Liver (tissue), 9 donors: ENCODE results near the gene KRT8. TPM values are rescaled to one million over a fixed set of nuclear protein-coding genes. Genes with fewer than 3 reads are reported as not detected.

Experiments
- DNase-seq: peaks from one replicate; pipeline ENCODE4 v3.0.0-alpha.2; 2017; ENCODE audit warnings: low spot score
- H3K27ac ChIP-seq, 2 donors: one replicate each; pipeline ENCODE4 v1.7.0; 2013; ENCODE audit warnings: inconsistent platforms in 2 of 2, low read length in 2 of 2, control low read depth in 1 of 2, low read depth in 1 of 2, mild to moderate bottlenecking in 1 of 2
- H3K27me3 ChIP-seq, 4 donors: one replicate each; pipeline versions ENCODE4 v1.6.1 to v1.7.0; 2013; ENCODE audit warnings: low read length in 3 of 4, inconsistent platforms in 1 of 4, mild to moderate bottlenecking in 1 of 4, moderate library complexity in 1 of 4; ENCODE audit not compliant: control insufficient read depth in 4 of 4, insufficient read depth in 4 of 4
- H3K36me3 ChIP-seq, 4 donors: one replicate each; pipeline versions ENCODE4 v1.6.1 to v1.7.0; 2013; ENCODE audit warnings: low read length in 3 of 4, mild to moderate bottlenecking in 3 of 4, low read depth in 1 of 4, moderate library complexity in 1 of 4; ENCODE audit not compliant: control insufficient read depth in 4 of 4, insufficient read depth in 3 of 4
- H3K4me1 ChIP-seq, 4 donors: one replicate each; pipeline versions ENCODE4 v1.6.1 to v1.7.0; 2013; ENCODE audit warnings: low read length in 3 of 4, mild to moderate bottlenecking in 3 of 4, moderate library complexity in 1 of 4; ENCODE audit not compliant: control insufficient read depth in 4 of 4, insufficient read depth in 4 of 4
- H3K4me3 ChIP-seq, 3 donors: one replicate each; pipeline versions ENCODE4 v1.6.1 to v1.7.0; 2013; ENCODE audit warnings: low read length in 3 of 3, control low read depth in 1 of 3, low read depth in 1 of 3, mild to moderate bottlenecking in 1 of 3
- H3K9ac ChIP-seq, 2 donors: one replicate each; pipeline ENCODE4 v1.7.0; 2013; ENCODE audit warnings: low read length in 2 of 2, mild to moderate bottlenecking in 2 of 2, moderate library complexity in 2 of 2, control low read depth in 1 of 2, low read depth in 1 of 2
- H3K9me3 ChIP-seq, 4 donors: one replicate each; pipeline versions ENCODE4 v1.6.1 to v1.7.0; 2013; ENCODE audit warnings: low read length in 3 of 4; ENCODE audit not compliant: control insufficient read depth in 4 of 4
- EGR1 ChIP-seq, 2 donors: IDR thresholded peaks; 2 replicates each; pipeline ENCODE4 v1.6.1; 2016 to 2018; ENCODE audit warnings: antibody characterized with exemption in 2 of 2, low read depth in 2 of 2
- FOXA1 ChIP-seq: IDR thresholded peaks from 2 replicates; pipeline ENCODE4 v1.6.1; 2016; ENCODE audit warnings: antibody characterized with exemption
- FOXA2 ChIP-seq: IDR thresholded peaks from 2 replicates; pipeline ENCODE4 v1.6.1; 2016; ENCODE audit warnings: antibody characterized with exemption
- GABPA ChIP-seq, 2 donors: IDR thresholded peaks in 1 of 2; conservative IDR thresholded peaks in 1 of 2; 2 replicates each; pipeline ENCODE4 v1.6.1; 2016; ENCODE audit warnings: antibody characterized with exemption in 2 of 2, mild to moderate bottlenecking in 1 of 2, moderate library complexity in 1 of 2
- HNF4A ChIP-seq, 2 donors: conservative IDR thresholded peaks; 2 replicates each; pipeline ENCODE4 v1.6.1; 2016; ENCODE audit warnings: antibody characterized with exemption in 2 of 2, mild to moderate bottlenecking in 2 of 2
- JUND ChIP-seq, 2 donors: IDR thresholded peaks; 2 replicates each; pipeline ENCODE4 v1.6.1; 2016; ENCODE audit warnings: antibody characterized with exemption in 2 of 2
- MAX ChIP-seq: IDR thresholded peaks from 2 replicates; pipeline ENCODE4 v1.6.1; 2016; ENCODE audit warnings: antibody characterized with exemption
- NR2F2 ChIP-seq: IDR thresholded peaks from 2 replicates; pipeline ENCODE4 v1.6.1; 2016; ENCODE audit warnings: antibody characterized with exemption
- RAD21 ChIP-seq, 2 donors: IDR thresholded peaks; 2 replicates each; pipeline ENCODE4 v1.6.1; 2016; ENCODE audit warnings: antibody characterized with exemption in 2 of 2, mild to moderate bottlenecking in 2 of 2
- REST ChIP-seq: IDR thresholded peaks from 2 replicates; pipeline ENCODE4 v1.6.1; 2016; ENCODE audit warnings: antibody characterized with exemption, mild to moderate bottlenecking
- RXRA ChIP-seq, 2 donors: IDR thresholded peaks; 2 replicates each; pipeline ENCODE4 v1.6.1; 2017 to 2018; ENCODE audit warnings: antibody characterized with exemption in 2 of 2, mild to moderate bottlenecking in 1 of 2
- SP1 ChIP-seq: IDR thresholded peaks from 2 replicates; pipeline ENCODE4 v1.6.1; 2018; ENCODE audit warnings: antibody characterized with exemption, mild to moderate bottlenecking
- TAF1 ChIP-seq: conservative IDR thresholded peaks from 2 replicates; pipeline ENCODE4 v1.6.1; 2016; ENCODE audit warnings: antibody characterized with exemption, mild to moderate bottlenecking
- YY1 ChIP-seq: IDR thresholded peaks from 2 replicates; pipeline ENCODE4 v1.6.1; 2016; ENCODE audit warnings: antibody characterized with exemption, mild to moderate bottlenecking
- WGBS: extraction: QIAGEN DNeasy Blood & Tissue Kit; methylation state at CpG from one replicate; pipeline ENCODE4 v1.1.7; 2013; 5-methylcytosine and 5-hydroxymethylcytosine counted together
- polyA plus RNA-seq, 2 donors: library from polyadenylated mRNA; stranded (reverse) in 1 of 2; unstranded in 1 of 2; fragments of 200-250 nt in 1 of 2; fragments of >200 nt in 1 of 2; fragmentation: Nextera tagmentation in 1 of 2; extraction: Ambion mirVana in 1 of 2; gene quantifications; one replicate each; pipeline versions ENCODE4 v1.2.1 to v1.2.3, GENCODE V29; 2013 to 2015
- total RNA-seq, 2 donors: library from RNA; depleted of rRNA; stranded (reverse); fragments of >200 nt; gene quantifications; one replicate each; pipeline ENCODE4 v1.2.3, GENCODE V29; 2014
- TF ChIP-seq, protein P1 (sequence below): fragments of 150-350 bp; IDR thresholded peaks from 2 replicates; pipeline ENCODE4 v1.5.1; 2017; ENCODE audit warnings: improper control_type of control experiment, low read depth, low read length; ENCODE audit not compliant: missing input control
- TF ChIP-seq, protein P2 (sequence below): IDR thresholded peaks from 2 replicates; pipeline ENCODE4 v1.6.1; 2016; ENCODE audit warnings: antibody characterized with exemption
- donor health status: healthy.
- donor health status: healthy.
- donor health status: healthy.
- donor health status: healthy.
- donor health status: healthy.

Gene KRT8
- total and polyA plus RNA-seq, 4 donors = 128 to 383 (median 198) TPM

GRCh38 chr12:52873832-52874572, 30.9 kb downstream of the KRT8 start:
- Histone ChIP-seq H3K4me3 (peak overlapping the region in 1 of 3 donors; percentile 26), H3K27ac (no peak overlapping the region), H3K9me3 (no peaks in the 10 kb centered on the region), H3K9ac (no peak overlapping the region), H3K27me3 (no peaks in the 10 kb centered on the region), H3K4me1 (peaks cover 0 to 2% (median under 1%) of the 10 kb centered on the region in 4 donors), H3K36me3 (no peaks in the 10 kb centered on the region)
- DNase-seq = peak; percentile 84
- WGBS = 15% methylated on average over 55 of the region's 55 CpGs
- TF ChIP-seq REST (no peak), RAD21 (IDR thresholded peaks at IDR 0.05) (no peak), JUND (IDR thresholded peaks at IDR 0.05) (peak in 1 of 2 donors; percentile 20), YY1 (no peak), TAF1 (no peak)
- TF ChIP-seq, protein P1, sequence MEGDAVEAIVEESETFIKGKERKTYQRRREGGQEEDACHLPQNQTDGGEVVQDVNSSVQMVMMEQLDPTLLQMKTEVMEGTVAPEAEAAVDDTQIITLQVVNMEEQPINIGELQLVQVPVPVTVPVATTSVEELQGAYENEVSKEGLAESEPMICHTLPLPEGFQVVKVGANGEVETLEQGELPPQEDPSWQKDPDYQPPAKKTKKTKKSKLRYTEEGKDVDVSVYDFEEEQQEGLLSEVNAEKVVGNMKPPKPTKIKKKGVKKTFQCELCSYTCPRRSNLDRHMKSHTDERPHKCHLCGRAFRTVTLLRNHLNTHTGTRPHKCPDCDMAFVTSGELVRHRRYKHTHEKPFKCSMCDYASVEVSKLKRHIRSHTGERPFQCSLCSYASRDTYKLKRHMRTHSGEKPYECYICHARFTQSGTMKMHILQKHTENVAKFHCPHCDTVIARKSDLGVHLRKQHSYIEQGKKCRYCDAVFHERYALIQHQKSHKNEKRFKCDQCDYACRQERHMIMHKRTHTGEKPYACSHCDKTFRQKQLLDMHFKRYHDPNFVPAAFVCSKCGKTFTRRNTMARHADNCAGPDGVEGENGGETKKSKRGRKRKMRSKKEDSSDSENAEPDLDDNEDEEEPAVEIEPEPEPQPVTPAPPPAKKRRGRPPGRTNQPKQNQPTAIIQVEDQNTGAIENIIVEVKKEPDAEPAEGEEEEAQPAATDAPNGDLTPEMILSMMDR = no peak
- TF ChIP-seq, protein P2, sequence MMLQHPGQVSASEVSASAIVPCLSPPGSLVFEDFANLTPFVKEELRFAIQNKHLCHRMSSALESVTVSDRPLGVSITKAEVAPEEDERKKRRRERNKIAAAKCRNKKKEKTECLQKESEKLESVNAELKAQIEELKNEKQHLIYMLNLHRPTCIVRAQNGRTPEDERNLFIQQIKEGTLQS = no peak

DNA sequence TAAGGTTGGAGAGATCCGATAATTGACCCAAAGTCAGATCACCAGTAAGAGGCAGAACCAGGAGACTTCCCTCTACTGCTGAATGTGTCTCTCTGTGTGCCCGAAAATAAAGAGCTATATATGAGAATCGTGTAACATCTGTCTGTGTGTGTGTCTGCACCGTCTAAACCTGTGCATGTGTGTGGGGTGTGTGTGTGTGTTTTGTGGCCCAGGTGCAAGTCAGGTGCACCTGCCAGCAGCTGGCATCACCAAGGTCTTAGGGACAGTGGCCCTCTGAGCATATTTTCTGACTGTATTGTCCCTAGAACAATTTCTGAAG, 31.4 kb downstream of the KRT8 start:
- no peak for TF ChIP-seq RXRA (IDR thresholded peaks at IDR 0.05)
- TF ChIP-seq JUND (IDR thresholded peaks at IDR 0.05) = no peak
- TF ChIP-seq MAX = no peak
- TF ChIP-seq, protein P2 = no peak
- TF ChIP-seq FOXA2 = no peak
- TF ChIP-seq SP1 = no peak
- no peak for TF ChIP-seq REST
- TF ChIP-seq NR2F2 = no peak
- no peak for TF ChIP-seq GABPA (IDR thresholded peaks at IDR 0.05 in 1 of 2, conservative IDR thresholded peaks at IDR 0.05 in 1 of 2)
- TF ChIP-seq RAD21 (IDR thresholded peaks at IDR 0.05) = no peak
- no peak for TF ChIP-seq FOXA1
- no peak for TF ChIP-seq TAF1
- no peak for TF ChIP-seq EGR1 (IDR thresholded peaks at IDR 0.05; ENCODE audit: low read depth in 2 of 2)
- no peak for TF ChIP-seq HNF4A (conservative IDR thresholded peaks at IDR 0.05)
- no peak for DNase-seq
- 65% methylated on average over 4 of the region's 4 CpGs for WGBS
- H3K27ac ChIP-seq = no peak overlapping the region
- no peak overlapping the region for H3K4me3 ChIP-seq
- H3K36me3 ChIP-seq = no peaks in the 10 kb centered on the region
- H3K9ac ChIP-seq = no peak overlapping the region
- peaks cover 0 to 1% (median 0%) of the 10 kb centered on the region in 4 donors for H3K4me1 ChIP-seq
- no peaks in the 10 kb centered on the region for H3K27me3 ChIP-seq
- no peaks in the 10 kb centered on the region for H3K9me3 ChIP-seq
